GM19043 (cell line): ENCODE measurements around the gene TCERG1L.
"Not testable (repeated sequence)": the region's sequence is repeated elsewhere in the genome, so short reads cannot be mapped to it uniquely, and the experiment has no call there.

Experiments used
- ATAC-seq: cut with Tn5 transposase; IDR thresholded peaks from one replicate; pipeline ENCODE4 v1.9.1; 2021; ENCODE audit warnings: low read depth; ENCODE audit not compliant: unreplicated experiment

The TCERG1L gene

DNA sequence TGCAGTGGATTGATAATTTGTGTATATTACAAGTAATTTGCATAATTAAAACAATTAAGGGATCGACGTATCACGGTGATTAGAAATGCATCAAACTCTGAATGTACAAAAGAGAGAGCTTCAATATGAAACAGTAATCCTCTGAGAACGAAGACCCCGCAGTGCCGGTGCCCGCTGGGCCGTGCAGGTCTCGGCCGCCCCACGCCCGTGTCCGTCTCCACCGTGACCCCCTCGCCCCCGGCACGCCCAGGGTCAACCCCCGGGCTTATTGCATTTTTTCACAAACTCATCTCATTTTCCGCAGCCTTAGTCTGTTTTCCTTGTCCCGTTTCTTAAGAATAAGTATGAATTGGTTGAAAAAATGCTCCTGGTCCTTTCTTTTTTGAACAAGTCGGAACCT lies 218.6 kb downstream of the TCERG1L start:
- no peak for ATAC-seq

DNA sequence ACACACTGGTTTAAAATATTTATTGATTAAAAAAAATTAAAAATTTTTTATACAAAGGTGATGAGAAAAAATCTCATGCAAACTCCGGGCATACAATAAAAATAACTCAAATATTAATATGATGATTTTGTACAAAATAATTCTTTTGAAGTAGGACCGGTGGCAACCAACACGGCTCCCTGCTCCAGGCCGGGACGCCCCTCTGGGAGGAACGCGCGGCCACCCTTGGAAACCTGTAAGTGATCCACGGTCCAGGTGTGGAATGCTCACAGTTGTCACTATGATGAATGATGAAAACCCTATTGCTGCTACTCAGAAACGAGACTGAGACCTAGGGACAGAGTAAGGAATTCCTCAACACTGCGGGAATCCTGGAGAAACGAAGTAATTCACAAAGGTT lies 219.1 kb downstream of the TCERG1L start:
- ATAC-seq, result no peak

DNA sequence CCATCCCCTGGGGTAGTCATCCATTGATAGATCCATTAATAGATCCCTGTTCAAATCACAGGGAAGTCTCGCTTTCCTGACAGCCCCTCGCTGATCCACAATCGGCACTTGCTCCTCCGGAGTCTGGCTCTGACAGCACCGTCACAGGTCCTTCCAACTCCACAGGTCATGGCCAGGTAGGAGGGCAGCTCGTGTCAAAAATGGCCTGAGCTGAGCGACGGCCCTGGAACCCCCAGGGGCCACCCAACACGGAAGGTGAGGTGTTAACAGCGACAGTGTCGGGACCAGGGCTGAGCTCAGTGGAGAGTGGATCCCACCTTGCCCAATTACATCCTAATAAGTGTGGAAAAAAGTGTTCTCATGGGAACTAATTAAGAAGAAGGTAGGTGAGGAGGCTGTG lies 219.8 kb downstream of the TCERG1L start:
- no peak for ATAC-seq

DNA sequence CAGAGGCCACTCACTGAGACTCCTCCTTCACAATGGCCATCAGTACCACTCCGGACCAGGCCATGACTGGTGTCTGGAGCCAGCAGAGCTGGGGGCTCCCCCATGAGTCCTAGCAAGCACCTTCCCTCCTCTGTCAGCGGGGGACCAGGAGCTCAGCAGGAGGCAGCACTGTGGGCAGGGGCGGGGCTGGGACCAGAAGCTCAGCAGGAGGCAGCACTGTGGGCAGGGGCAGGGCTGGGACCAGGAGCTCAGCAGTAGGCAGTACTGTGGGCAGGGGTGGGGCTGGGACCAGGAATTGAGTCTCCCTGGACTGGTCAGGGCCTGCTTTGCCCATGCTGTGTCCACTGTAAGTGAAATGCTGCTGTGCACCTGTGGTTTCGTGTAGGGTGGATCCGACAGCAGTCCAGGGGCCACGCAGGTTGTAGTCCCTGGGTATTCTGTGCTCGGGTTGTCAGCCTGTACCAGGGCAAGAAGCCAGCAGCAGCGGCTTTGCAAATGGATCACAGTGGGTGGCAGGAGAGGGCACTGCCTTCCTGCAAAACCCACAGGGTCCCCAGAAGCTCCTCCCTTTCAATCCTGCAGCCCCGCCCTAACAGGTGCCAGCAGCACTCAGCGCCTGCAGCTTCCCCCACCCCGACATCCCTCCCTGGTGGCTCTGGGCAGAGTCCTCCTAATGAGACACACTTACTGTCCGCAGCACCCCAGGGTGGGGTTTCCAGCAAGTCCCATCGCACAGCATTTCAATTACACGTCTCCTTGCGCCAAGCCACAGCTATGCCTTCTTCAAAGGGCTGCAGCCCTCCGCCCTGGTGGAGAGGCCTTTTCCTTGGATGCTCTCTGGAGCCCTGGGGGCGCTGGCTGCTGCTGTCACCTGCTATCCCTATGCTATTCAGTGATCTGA lies 220.5 kb downstream of the TCERG1L start:
- no peak for ATAC-seq

DNA sequence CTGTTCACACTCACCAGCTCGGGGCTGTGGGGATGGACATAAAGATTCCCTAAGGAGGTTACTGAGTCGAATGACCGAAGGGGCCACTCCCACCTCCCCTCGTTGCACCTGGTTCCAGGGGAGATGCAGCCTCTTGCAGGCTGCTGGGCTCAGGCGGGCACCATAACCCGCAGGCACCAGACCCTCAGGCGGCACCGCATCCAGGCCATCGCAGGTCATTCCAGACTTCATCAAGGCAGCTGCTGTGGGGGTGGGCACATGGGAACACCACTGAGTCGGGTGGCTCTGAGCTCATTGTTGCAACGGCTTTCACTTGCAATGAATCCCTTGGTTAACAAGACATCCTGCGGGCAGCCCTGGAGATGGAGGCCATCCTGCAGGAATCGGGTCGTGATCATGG lies 221.7 kb downstream of the TCERG1L start:
- ATAC-seq, result no peak

DNA sequence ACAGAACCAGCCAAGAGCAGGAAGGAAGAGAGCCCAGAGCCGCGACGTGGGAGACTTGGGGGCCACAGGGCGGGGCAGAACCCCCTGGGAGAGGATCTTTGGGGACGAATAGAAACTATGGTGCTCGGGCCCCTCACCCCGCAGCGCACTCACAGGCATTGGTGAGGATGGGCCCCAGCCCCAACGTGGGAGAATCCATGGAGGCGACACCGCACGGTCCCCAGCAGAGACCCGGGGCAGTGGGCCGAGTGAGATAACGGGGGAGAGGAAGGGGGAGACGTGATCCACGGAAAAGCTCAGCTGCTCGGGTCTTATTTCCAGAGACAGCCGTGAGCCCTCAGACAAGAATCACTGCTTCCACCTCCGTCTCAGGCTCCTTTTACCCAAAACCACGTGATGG lies 222.4 kb downstream of the TCERG1L start:
- no peak for ATAC-seq

DNA sequence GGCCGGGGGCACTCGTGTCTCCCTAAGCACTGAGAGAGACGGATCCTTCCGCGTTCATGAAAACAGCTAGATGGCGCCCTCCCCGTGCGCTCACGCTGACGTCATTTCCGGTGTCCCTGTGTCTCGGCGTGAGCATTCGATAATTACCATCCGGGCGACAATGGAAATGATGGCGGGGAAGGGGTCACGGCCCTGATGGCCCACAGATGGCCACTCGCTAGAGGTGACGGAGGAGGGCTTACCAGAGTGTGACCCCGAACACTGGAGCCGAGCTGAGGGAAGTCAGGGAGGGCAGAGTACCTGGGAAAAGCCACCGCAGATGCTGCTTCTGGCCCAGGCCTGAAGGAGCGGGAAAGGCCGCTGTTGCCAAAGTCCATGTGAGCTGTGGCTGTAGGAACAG lies 222.9 kb downstream of the TCERG1L start:
- no peak for ATAC-seq

DNA sequence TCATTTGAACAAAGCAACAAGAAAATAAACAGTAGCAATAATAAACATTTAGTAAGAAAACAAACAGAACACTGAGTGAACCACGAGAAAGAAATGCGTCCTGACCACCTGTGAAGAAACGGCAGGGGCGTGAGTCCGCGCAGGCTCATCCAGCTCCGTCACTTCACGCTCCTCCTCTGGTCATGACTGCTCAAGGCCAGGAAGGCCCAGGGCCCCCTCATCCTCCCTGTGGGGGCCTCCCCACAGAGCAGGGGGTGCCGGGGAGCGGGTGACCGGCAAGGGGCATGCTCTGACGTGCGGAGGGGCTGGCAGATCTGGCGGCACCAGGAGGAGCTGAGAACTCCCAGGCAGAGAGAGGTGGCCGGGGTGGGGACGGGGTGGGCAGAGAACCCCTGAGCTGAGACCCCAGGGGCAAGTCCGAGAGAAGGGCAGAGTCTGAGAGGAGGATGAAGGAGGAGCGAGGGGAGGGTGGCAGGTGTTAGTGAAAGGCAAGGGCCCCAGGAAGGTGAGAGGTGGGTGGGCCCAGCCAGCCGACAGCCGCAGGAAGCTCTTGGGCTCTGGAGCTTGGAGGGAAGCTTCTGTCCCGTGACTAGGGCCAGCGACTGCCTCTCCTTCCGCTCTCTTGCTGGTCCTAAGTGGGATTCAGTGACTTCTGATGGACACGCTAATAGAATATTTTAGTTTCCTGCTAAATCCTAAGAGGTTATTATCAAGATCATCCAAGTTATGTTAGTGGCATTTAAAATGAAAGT lies 223.9 kb downstream of the TCERG1L start:
- ATAC-seq, result no peak

DNA sequence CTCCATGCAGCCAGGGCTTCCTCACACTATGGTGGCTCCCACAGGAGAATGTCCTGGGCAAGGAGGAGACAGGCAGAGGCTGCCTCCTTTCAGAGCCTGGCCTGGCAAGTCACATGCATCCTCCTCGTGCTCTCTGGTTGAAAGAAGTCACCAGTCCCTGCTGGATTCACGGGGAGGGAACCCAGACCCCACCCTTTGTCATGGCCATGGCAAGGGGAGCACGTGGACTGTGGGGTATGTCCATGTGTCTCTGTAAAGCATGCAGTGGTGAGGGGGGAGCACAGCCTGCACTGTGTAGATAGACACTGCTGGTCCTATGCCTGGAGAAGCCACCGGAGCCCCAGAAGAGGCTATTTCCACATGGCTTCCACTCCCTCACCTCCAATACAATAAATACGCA lies 225.0 kb downstream of the TCERG1L start:
- no peak for ATAC-seq

DNA sequence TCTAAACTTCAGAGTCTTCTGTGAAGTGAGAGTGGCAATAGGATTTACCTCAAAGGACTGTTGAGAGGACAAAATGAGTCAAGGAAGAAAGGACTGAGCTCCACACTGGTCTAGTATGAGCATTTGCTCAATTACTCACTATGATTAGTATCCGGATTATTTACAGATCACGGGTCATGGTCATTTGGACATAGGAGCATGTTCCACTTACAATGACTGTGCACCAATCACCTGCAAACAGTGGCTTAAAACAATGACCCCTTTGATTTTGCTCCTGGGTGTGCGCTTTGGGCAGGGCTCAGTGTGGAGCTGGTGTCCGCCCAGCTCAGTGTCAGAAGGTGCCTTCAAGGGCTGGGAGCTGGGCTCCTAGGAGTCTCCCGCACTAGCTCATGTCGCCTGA lies 225.4 kb downstream of the TCERG1L start:
- no peak for ATAC-seq

DNA sequence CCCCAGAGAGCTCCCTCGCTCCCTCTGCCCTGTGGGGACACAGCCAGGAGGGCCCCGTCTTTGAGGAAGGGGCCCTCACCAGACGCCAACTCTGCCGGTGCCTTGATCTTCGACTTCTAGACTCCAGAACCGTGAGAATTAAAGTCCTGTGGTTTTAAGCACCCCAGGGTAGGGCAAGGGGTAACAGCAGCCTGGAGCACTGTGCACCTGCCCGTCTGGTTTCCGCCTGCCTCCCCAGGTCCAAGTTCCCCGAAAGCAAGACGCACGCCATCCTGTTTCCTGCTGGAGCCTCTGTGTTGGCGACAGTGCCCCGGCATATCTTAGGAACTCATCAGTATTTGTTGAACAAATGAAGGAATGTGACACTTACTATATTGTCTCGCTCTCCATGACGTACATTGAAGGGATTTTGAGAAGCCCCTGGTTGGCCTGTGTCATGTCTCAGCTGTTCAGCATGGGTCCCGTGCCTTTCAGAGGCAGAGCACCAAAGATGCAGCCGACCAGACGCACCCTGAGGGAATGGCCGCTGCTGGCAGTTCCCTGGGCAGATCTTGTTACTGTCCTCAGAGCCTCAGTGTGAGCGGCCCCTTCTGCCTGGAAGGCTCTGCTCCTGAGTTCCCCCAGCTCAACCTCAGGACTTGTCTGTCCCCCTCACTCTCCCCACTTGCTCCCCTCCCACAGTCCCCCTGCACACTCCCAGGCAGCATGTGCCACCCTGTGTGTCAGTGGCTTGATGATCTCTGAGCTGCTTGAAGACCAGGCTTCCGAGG lies 226.2 kb downstream of the TCERG1L start:
- ATAC-seq, result no peak

DNA sequence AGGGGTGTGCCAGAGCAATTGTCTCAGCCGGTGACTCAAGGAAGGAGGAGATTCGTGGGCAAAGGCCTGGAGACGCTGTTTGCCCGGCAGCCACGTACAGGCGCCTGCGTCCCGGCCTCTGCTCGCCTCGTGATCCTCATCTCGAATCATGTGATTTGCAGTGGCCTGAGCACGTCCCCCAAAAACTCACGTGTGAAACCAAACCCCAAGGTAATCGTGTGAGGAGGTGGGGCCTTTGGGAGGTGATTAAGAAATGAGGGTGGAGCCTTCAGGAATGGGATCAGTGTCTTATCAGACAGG lies 226.8 kb downstream of the TCERG1L start:
- ATAC-seq, result no peak

DNA sequence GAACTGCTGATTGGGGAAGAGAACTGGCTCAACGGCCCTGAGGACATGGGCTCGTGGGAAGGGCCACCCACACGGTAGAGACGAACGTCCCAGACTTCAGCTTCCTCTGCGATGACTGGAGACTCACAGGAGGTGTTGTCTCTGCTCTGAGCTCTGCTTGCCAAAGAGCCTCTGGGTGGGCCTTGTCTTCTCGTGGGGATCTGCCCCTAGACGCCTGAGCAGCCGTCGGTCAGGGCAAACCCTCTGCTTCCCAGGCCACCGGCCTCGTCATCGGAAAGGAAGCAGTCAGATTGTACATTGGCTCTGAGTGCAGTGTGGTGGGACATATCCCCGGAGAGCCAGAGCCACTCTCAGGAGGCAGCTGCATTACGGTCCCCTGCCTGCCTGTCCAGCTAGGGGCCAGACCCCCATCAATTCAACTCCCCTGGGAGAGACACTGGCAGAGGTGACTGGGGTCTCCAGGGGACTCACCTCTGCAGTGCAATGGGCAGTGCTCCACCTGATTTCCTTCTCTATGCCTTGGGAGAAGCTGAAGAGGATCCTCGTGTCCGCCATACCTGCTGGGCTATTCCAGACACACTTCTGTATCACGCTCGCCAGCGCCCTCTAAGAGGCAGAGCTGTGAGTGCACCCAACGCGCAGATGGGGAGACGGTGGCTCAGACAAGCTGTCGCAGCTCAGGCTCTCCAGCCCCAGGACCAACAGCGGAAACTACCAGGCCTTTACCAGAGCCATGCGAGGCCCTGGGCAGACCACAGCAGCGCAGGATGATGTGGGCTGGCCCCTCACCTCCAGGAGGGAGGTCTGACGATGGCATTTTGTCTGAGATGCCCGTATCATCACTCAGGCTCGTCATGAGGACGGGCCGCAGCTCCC lies 227.4 kb downstream of the TCERG1L start:
- no peak for ATAC-seq

DNA sequence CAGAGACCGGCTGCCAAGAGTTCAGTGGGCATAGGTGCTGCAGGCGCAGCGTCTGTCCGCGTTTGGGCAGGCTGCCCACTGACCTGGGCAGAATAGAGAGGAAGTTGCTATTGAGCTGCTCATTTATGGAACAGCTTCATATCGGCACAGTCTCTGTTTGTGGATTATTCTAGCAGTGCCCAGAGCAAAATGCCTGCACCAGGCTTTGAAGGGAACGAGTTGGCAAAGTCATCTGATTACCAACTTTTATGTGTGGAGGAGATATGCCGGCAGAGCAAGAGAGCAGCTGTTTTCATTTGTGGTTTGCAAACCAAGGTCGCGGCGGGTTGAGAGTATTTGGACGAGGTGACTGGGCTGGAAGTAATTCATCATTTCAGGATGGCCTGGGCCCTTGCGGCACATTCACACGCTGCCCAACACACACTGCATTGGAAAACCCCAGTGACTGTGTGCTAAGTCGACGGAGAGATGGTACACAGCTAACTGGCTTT lies 228.5 kb downstream of the TCERG1L start:
- ATAC-seq, result no peak

DNA sequence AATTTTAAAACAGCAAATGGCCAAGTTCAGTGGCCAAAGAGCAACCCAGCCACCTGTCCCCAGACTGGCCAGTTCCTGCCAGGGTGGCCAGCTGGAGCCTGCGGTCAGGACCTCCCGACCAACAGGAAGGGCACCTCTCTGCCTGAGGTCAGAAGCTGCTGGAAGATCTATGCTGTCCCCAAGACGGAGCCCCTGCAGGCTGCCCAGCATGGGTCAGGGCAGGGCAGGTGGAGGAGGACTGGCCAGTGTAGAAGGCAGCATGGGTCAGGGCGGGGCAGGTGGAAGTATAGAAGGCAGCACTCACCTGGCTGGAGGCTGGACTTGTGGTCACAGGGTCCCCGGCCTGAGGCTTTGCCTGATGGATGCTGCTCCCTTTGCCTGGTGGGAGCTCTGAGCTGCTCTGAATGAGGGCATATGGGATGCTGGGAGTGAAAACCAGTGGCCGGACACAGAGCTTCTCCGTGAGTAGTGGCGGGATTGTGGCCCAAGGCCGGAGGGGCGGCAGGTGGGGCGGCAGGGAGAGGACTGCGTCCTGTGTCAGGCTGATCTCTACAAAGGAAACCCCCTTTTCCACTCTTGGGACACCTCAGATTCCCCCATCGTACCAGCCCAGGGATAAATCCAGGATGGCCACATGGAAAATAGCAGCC lies 229.2 kb downstream of the TCERG1L start:
- no peak for ATAC-seq

DNA sequence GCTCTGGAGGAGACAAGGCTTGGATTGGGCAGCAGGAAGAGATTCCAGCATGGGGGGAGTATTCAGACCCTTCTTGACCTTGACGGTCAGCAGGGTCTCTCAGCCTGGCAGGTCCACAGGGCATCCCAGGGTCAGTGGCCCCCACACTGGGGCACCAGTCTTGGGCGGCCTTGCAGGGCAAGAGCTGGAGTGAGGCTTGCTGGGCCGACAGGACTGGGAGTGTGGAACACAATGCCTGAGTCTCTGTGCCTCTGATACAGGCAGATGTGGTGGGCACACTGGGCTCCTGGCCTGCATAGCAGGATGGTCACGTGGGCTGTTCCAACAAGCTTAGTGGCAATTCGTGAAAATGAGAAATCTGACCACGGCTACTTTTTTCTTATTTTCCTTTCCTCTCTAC lies 229.7 kb downstream of the TCERG1L start:
- ATAC-seq, result no peak

DNA sequence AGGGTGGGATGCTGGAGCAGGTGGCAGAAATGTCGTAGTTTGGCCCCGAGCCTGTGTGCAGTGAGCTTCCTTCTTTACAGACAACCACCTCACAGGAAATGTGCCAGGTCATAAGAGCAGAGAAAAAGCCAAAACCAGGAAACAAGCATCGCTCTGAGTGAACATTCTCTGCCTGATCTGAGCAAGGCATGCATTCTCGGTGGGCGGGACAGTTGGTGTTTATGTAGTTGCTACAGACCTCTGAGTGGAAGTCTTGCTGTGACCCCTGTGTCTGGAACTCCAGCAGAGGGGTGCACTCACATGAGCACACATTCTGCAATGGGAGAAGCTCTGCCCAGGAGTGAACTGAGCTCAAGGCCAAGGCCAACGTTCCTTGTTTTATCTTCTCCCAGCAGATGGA lies 230.1 kb downstream of the TCERG1L start:
- ATAC-seq, result no peak

DNA sequence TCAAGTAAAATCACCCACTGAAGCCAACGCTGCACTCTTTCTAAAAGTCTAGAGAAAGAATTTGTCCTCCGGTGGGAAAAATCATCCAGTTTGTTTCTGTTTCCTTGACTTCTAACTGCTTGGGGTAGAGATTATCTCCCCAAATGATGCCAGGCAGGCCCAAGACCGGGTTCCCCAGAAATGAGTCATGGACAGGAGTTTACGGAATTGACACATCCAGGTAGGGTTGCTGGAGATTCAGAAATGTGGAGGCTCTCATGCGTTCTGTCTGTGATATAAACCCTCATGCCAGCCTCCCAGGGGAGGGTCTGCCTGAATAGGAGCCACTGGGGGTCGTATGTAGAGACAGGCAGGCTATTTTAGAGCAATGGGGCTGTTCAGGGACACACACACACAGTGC lies 230.9 kb downstream of the TCERG1L start:
- ATAC-seq, result no peak

DNA sequence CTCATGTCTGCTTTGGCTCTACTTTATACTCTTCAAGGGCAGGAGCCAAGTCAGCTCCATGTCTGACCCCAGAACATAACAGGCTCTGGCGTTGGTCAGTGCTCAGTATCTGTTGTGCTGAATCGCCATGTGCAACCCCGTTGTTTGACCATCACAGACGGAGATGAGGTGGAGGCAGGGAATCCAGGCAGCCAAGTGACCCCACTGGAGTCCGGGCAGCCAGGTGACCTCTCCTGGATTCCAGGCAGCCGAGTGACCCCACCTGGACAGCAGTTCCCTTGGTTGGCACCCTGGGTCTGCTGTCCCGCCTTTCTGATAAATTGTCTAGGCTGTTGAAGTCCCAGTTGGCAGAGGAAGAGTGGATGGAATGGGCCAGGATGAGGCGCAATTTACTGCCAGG lies 232.2 kb downstream of the TCERG1L start:
- no peak for ATAC-seq

DNA sequence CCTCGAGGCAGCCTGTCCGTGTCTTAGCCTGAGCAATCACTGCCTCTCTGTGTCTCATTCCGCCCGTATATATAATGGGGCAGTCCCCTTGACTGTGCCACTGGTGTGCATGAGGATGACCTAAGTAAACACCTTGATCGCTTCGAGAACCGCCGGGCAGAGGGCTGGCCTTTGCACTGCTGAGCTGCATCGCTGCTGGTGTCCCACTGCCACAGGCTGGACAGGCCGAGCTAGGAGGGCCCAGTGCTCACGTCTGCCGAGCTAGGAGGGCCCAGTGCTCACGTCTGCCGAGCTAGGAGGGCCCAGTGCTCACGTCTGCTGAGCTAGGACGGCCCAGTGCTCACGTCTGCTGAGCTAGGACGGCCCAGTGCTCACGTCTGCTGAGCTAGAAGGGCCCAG lies 232.6 kb downstream of the TCERG1L start:
- ATAC-seq, result not testable (repeated sequence)
